ENCODE data around the gene SLC29A1. TPM values are rescaled to one million over a fixed set of nuclear protein-coding genes. Genes with fewer than 3 reads are reported as not detected.

Gene SLC29A1
- total and polyA plus RNA-seq, 2 donors (not counting 3 experiments of a cell fraction or from before 2014, with no cell fraction given): 202 to 539 TPM

- Histone ChIP-seq H3K36me3 (ENCODE audit: control insufficient read depth in 2 of 2, extremely low read depth in 1 of 2, insufficient read depth in 2 of 2, low read length in 2 of 2) (no peaks in the 10 kb centered on the region), H3K4me2 (ENCODE audit: insufficient read depth, low read length) (no peak overlapping the region), H3K9ac (replicated peaks; ENCODE audit: extremely low read depth, insufficient read depth, low read length) (no peak overlapping the region), H3K27me3 (ENCODE audit: control insufficient read depth in 2 of 2, insufficient read depth in 2 of 2, low read length in 2 of 2) (peaks cover 34 to 59% of the 10 kb centered on the region in 2 experiments), H4K20me1 (replicated peaks; ENCODE audit: control insufficient read depth, extremely low read depth, insufficient read depth, low read length) (no peaks in the 10 kb centered on the region), H3K79me2 (ENCODE audit: control insufficient read depth, insufficient read depth, low read length) (no peaks in the 10 kb centered on the region), H3K27ac (ENCODE audit: insufficient read depth, low read depth, low read length) (no peak overlapping the region), H3K4me1 (ENCODE audit: control insufficient read depth, extremely low read depth, insufficient read depth, low read length) (peaks cover 9% of the 10 kb centered on the region), H3K9me3 (replicated peaks; ENCODE audit: control insufficient read depth, insufficient read depth, low read length) (no peaks in the 10 kb centered on the region), H3K4me3 (replicated peaks in 1 of 3; ENCODE audit: insufficient read depth in 1 of 3, low read depth in 1 of 3, low read length in 3 of 3) (no peak overlapping the region), H3K9me1 (replicated peaks; ENCODE audit: control insufficient read depth, extremely low read depth, insufficient read depth, low read length) (no peaks in the 10 kb centered on the region), H2AFZ (ENCODE audit: low read depth, low read length) (no peak overlapping the region)
- DNase-seq (ENCODE audit: low read depth, low spot score): no peak
- POLR2A ChIA-PET: no interaction called here
- TF ChIP-seq MYC (IDR thresholded peaks at IDR 0.05; ENCODE audit: low read depth, low read length) (no peak), POLR2AphosphoS5 (IDR thresholded peaks at IDR 0.05; ENCODE audit: insufficient read depth, low read depth, low read length) (no peak), MAX (IDR thresholded peaks at IDR 0.05; ENCODE audit: insufficient read depth, insufficient read length) (no peak), GATA2 (IDR thresholded peaks at IDR 0.05; ENCODE audit: insufficient read depth, insufficient read length, low read depth, low read length) (no peak), JUN (IDR thresholded peaks at IDR 0.05; ENCODE audit: borderline replicate concordance, insufficient read depth, insufficient read length, low read depth) (no peak), EZH2 (IDR thresholded peaks at IDR 0.05; ENCODE audit: borderline replicate concordance, low read depth, low read length, severe bottlenecking) (no peak), FOS (IDR thresholded peaks at IDR 0.05; ENCODE audit: borderline replicate concordance, insufficient read depth, low read length) (no peak), POLR2A (IDR thresholded peaks at IDR 0.05; ENCODE audit: low read depth, low read length) (no peak)
- TF ChIP-seq, protein P1, sequence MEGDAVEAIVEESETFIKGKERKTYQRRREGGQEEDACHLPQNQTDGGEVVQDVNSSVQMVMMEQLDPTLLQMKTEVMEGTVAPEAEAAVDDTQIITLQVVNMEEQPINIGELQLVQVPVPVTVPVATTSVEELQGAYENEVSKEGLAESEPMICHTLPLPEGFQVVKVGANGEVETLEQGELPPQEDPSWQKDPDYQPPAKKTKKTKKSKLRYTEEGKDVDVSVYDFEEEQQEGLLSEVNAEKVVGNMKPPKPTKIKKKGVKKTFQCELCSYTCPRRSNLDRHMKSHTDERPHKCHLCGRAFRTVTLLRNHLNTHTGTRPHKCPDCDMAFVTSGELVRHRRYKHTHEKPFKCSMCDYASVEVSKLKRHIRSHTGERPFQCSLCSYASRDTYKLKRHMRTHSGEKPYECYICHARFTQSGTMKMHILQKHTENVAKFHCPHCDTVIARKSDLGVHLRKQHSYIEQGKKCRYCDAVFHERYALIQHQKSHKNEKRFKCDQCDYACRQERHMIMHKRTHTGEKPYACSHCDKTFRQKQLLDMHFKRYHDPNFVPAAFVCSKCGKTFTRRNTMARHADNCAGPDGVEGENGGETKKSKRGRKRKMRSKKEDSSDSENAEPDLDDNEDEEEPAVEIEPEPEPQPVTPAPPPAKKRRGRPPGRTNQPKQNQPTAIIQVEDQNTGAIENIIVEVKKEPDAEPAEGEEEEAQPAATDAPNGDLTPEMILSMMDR (IDR thresholded peaks at IDR 0.05; ENCODE audit: extremely low read depth in 1 of 2, insufficient read depth in 1 of 2, low read depth in 1 of 2, low read length in 2 of 2): no peak
- CTCF ChIA-PET: interaction anchor here (0.8 to 0.9 kb wide), 2 partner anchors 31 to 64 kb away, joined by 4 to 6 read pairs; no protein-coding TSS in a partner anchor
- FAIRE-seq: no peak
- intact Hi-C loops (cut with micrococcal nuclease) (no loop called here), dilution Hi-C loops (cut with MboI; ENCODE audit: extremely low pct_ligation_motif_present, low sequenced_read_pairs) (no loop called here)
- no TSS peak for BruUV-seq (replicated peaks)
Observed at GRCh38 chr6:44273617-44274016, 50.2 kb downstream of the SLC29A1 start.
